Neural progenitor cell (in vitro differentiated cells): Measurements from ENCODE around the gene CCDC201.

Source experiments
- EZH2 ChIP-seq: fragments of 200-600 bp; sonication (generic); IDR thresholded peaks from 2 replicates; pipeline ENCODE4 v1.6.1; 2017; ENCODE audit warnings: antibody characterized with exemption, mild to moderate bottlenecking, moderate library complexity
- EZH2phosphoT487 ChIP-seq: fragments of 200-600 bp; sonication (generic); IDR thresholded peaks from 2 replicates; pipeline ENCODE4 v1.6.1; 2017; ENCODE audit warnings: antibody characterized with exemption
- TF ChIP-seq, protein P1 (sequence below): fragments of 200-600 bp; sonication (generic); IDR thresholded peaks from 2 replicates; pipeline ENCODE4 v1.5.1; 2017; ENCODE audit warnings: antibody characterized with exemption, mild to moderate bottlenecking

DNA sequence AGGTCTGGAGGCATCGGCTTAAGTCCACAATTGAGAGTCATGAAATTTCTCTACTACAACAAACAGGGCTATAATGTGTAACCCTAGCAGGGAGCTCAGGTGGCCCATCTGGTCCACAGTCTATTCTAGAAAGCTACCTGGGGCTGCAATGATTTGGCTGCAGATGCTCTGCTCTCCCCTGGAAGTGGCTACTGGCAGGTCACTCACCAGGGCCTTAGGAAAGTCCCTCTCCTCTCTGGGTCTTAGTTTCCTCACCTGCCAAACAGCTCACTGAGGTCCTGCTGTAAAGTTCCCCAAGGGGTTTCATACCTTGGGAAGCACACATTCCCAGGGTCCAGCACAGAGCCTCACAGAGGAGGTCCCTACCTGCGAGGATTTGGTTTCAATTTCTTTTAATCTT lies 45.7 kb upstream of the CCDC201 start:
- TF ChIP-seq EZH2 (no peak), EZH2phosphoT487 (no peak)
- TF ChIP-seq, protein P1, sequence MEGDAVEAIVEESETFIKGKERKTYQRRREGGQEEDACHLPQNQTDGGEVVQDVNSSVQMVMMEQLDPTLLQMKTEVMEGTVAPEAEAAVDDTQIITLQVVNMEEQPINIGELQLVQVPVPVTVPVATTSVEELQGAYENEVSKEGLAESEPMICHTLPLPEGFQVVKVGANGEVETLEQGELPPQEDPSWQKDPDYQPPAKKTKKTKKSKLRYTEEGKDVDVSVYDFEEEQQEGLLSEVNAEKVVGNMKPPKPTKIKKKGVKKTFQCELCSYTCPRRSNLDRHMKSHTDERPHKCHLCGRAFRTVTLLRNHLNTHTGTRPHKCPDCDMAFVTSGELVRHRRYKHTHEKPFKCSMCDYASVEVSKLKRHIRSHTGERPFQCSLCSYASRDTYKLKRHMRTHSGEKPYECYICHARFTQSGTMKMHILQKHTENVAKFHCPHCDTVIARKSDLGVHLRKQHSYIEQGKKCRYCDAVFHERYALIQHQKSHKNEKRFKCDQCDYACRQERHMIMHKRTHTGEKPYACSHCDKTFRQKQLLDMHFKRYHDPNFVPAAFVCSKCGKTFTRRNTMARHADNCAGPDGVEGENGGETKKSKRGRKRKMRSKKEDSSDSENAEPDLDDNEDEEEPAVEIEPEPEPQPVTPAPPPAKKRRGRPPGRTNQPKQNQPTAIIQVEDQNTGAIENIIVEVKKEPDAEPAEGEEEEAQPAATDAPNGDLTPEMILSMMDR: no peak
